Left ventricle myocardium inferior (tissue), 1 donor: ENCODE results near the gene C16orf86. TPM values are rescaled to one million over a fixed set of nuclear protein-coding genes. Genes with fewer than 3 reads are reported as not detected.
A peak's percentile ranks its signal among the peaks of the same experiment; 100 is the strongest.

Source experiments
- DNase-seq: peaks from one replicate; pipeline ENCODE4 v3.0.0-alpha.2; 2020
- H3K27ac ChIP-seq: fragments of 200-600 bp; replicated peaks from 2 replicates; pipeline ENCODE4 v1.8.0; 2021
- H3K27me3 ChIP-seq: fragments of 200-600 bp; 2 replicates; pipeline ENCODE4 v1.8.0; 2021; ENCODE audit warnings: low read depth
- H3K36me3 ChIP-seq: fragments of 200-600 bp; 2 replicates; pipeline ENCODE4 v1.8.0; 2021
- H3K4me1 ChIP-seq: fragments of 200-600 bp; 2 replicates; pipeline ENCODE4 v1.8.0; 2021
- H3K4me3 ChIP-seq: fragments of 200-600 bp; 2 replicates; pipeline ENCODE4 v1.8.0; 2021; ENCODE audit warnings: mild to moderate bottlenecking, moderate library complexity
- H3K9me3 ChIP-seq: fragments of 200-600 bp; replicated peaks from 2 replicates; pipeline ENCODE4 v1.8.0; 2021
- CTCF ChIP-seq: fragments of 200-600 bp; IDR thresholded peaks from 2 replicates; pipeline ENCODE4 v1.8.0; 2021; ENCODE audit warnings: antibody characterized with exemption, mild to moderate bottlenecking, borderline replicate concordance
- intact Hi-C: fragments of 100-400 bp; cut with micrococcal nuclease; formaldehyde crosslinking; loops from one replicate; pipeline ENCODE4 v1.11.0; 2022
- total RNA-seq: library from RNA; stranded (reverse); fragmentation: NEBNext Ultra II Directional; extraction: Animal tissue kit (Norgen Biotek cat#: 25700); gene quantifications from one replicate; pipeline ENCODE4 v1.2.1, GENCODE V29; 2021
- donor health status: DM: no; HTN: yes; CAD: no; lungs with severe emphysema.

Gene C16orf86
- total RNA-seq, 1 donor from 2014 or later: 2.9 TPM

- TF ChIP-seq CTCF: no peak
- peaks cover 12% of the 10 kb centered on the region for H3K4me1 ChIP-seq
- no peaks in the 10 kb centered on the region for H3K27me3 ChIP-seq
- H3K36me3 ChIP-seq: peaks cover 4% of the 10 kb centered on the region
- H3K9me3 ChIP-seq: peaks cover 7% of the 10 kb centered on the region
- no peak for DNase-seq
- H3K4me3 ChIP-seq: no peak overlapping the region
- intact Hi-C loops: no loop called here
- H3K27ac ChIP-seq: peak overlapping the region; percentile 10
Observed at GRCh38 chr16:67703626-67704025, 37.0 kb downstream of the C16orf86 start.

- Histone ChIP-seq H3K4me3 (no peak overlapping the region), H3K4me1 (peaks cover 12% of the 10 kb centered on the region), H3K36me3 (peaks cover under 1% of the 10 kb centered on the region), H3K27ac (no peak overlapping the region), H3K27me3 (no peaks in the 10 kb centered on the region), H3K9me3 (peaks cover 5% of the 10 kb centered on the region)
- no peak for DNase-seq
- TF ChIP-seq CTCF: no peak
- intact Hi-C loops: no loop called here
Observed at GRCh38 chr16:67704110-67704509, 37.5 kb downstream of the C16orf86 start.

GRCh38 chr16:67707210-67707609 is 40.6 kb downstream of the C16orf86 start:
- TF ChIP-seq CTCF: no peak
- Histone ChIP-seq H3K9me3 (no peaks in the 10 kb centered on the region), H3K36me3 (no peaks in the 10 kb centered on the region), H3K4me1 (peaks cover 12% of the 10 kb centered on the region), H3K27ac (no peak overlapping the region), H3K4me3 (no peak overlapping the region), H3K27me3 (no peaks in the 10 kb centered on the region)
- intact Hi-C loops: no loop called here
- DNase-seq: no peak

GRCh38 chr16:67707790-67708189 is 41.2 kb downstream of the C16orf86 start:
- Histone ChIP-seq H3K27me3 (no peaks in the 10 kb centered on the region), H3K4me3 (no peak overlapping the region), H3K4me1 (peaks cover 12% of the 10 kb centered on the region), H3K27ac (no peak overlapping the region), H3K9me3 (no peaks in the 10 kb centered on the region), H3K36me3 (no peaks in the 10 kb centered on the region)
- intact Hi-C loops: no loop called here
- no peak for DNase-seq
- no peak for TF ChIP-seq CTCF

GRCh38 chr16:67708368-67708771 is 41.8 kb downstream of the C16orf86 start:
- H3K27ac ChIP-seq: no peak overlapping the region
- no peak for DNase-seq

More at GRCh38 chr16:67708368-67708771, 41.8 kb downstream of the C16orf86 start:
- H3K36me3 ChIP-seq: no peaks in the 10 kb centered on the region
- no peaks in the 10 kb centered on the region for H3K9me3 ChIP-seq
- no peak for TF ChIP-seq CTCF
- no peaks in the 10 kb centered on the region for H3K27me3 ChIP-seq
- no peak overlapping the region for H3K4me3 ChIP-seq
- intact Hi-C loops: no loop called here
- H3K4me1 ChIP-seq: peaks cover 10% of the 10 kb centered on the region
